ENCODE measurements around the gene PROSER1. TPM values are rescaled to one million over a fixed set of nuclear protein-coding genes. Genes with fewer than 3 reads are reported as not detected.

Gene PROSER1
- total RNA-seq, 6 experiments from 2014 or later, result 15.2 to 19.6 (median 18.3) TPM

DNA sequence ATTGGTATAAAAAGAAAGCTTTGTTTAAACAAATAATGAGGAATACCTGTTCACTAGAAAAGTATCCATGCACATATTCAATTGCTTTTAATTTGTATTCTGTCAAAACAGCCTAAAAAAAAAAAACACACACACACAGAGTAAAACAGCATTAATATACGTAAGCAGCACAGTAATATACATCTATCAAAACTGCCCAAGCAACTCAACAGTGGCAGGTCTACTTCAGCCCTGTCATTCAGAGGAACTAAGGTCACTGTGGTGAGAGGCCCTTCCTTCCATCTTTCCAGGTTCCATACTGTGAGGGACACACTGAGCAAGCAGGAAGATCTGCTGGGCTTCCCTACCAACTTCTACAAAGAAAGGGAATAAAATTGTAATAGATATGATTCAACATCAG, 3.8 kb downstream of the PROSER1 start:
- H3K27me3 Mint-ChIP-seq (ENCODE audit: insufficient read depth), result peaks cover 2% of the 10 kb centered on the region; the same call in 1 of the 2 replicates
- DNase-seq, result no peak
- H3K4me1 Mint-ChIP-seq (ENCODE audit: low read depth), result peaks cover 26% of the 10 kb centered on the region
- TF ChIP-seq, protein P1, sequence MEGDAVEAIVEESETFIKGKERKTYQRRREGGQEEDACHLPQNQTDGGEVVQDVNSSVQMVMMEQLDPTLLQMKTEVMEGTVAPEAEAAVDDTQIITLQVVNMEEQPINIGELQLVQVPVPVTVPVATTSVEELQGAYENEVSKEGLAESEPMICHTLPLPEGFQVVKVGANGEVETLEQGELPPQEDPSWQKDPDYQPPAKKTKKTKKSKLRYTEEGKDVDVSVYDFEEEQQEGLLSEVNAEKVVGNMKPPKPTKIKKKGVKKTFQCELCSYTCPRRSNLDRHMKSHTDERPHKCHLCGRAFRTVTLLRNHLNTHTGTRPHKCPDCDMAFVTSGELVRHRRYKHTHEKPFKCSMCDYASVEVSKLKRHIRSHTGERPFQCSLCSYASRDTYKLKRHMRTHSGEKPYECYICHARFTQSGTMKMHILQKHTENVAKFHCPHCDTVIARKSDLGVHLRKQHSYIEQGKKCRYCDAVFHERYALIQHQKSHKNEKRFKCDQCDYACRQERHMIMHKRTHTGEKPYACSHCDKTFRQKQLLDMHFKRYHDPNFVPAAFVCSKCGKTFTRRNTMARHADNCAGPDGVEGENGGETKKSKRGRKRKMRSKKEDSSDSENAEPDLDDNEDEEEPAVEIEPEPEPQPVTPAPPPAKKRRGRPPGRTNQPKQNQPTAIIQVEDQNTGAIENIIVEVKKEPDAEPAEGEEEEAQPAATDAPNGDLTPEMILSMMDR (IDR thresholded peaks at IDR 0.05), result no peak
- H3K4me3 Mint-ChIP-seq, result no peak overlapping the region
- H3K9me3 Mint-ChIP-seq, result no peaks in the 10 kb centered on the region
- H3K36me3 Mint-ChIP-seq (ENCODE audit: low read depth), result peaks cover 4% of the 10 kb centered on the region; the same call in 1 of the 2 replicates
- no peak overlapping the region for H3K27ac Mint-ChIP-seq

DNA sequence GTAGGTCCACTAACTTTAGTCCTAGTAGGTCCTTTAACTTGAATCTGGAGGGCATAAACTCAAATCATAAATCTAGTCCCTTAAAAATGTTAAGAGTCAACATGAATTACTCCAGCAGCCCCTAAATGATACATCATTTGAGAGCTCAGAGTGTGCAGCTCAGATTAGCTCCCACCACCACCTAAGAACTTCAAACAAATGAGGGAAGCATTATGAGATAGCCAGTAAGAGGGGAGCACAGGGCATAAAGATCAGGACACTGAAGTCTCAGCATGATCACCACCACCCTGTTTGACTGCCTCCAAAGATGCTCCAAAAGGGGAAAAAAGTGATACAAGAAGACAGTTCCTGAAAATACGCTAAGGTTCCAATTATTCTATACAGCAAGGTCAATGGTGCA, 5.7 kb downstream of the PROSER1 start:
- H3K36me3 Mint-ChIP-seq (ENCODE audit: low read depth), result peaks cover 8% of the 10 kb centered on the region
- H3K27ac Mint-ChIP-seq, result no peak overlapping the region

DNA sequence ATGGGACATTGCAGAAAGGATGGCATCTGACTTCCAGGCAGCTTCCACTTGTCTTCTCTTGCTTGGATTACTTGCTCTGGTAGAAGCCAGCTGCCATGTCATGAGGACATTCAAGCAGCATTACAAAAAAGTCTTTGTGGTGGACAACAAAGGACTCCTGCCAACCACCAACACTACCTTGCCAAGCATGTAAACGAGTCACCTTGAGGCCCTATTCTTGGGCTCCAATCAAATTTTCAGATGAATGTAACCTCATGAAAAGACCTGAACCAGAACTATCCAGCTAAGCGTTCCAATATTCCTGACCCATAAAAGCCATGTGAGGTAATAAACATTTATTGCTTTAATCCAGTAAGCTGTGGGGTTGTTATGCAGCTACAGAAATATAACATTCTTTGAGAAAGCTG, 12.5 kb downstream of the PROSER1 start:
- Mint-ChIP-seq H3K36me3 (ENCODE audit: low read depth) (peaks cover 17% of the 10 kb centered on the region; the same call in 1 of the 2 replicates), H3K9me3 (no peaks in the 10 kb centered on the region), H3K4me3 (no peak overlapping the region), H3K27ac (no peak overlapping the region), H3K27me3 (ENCODE audit: insufficient read depth) (no peaks in the 10 kb centered on the region), H3K4me1 (ENCODE audit: low read depth) (no peaks in the 10 kb centered on the region)
- TF ChIP-seq, protein P1 (IDR thresholded peaks at IDR 0.05), result no peak
- no peak for DNase-seq

More for the DNA sequence above, 5.7 kb downstream of the PROSER1 start:
- peaks cover 23% of the 10 kb centered on the region for H3K4me1 Mint-ChIP-seq (ENCODE audit: low read depth)
- H3K27me3 Mint-ChIP-seq (ENCODE audit: insufficient read depth), result no peaks in the 10 kb centered on the region; the same call in 1 of the 2 replicates
- H3K4me3 Mint-ChIP-seq, result no peak overlapping the region
- TF ChIP-seq, protein P1 (IDR thresholded peaks at IDR 0.05), result no peak
- H3K9me3 Mint-ChIP-seq, result no peaks in the 10 kb centered on the region
- no peak for DNase-seq

DNA sequence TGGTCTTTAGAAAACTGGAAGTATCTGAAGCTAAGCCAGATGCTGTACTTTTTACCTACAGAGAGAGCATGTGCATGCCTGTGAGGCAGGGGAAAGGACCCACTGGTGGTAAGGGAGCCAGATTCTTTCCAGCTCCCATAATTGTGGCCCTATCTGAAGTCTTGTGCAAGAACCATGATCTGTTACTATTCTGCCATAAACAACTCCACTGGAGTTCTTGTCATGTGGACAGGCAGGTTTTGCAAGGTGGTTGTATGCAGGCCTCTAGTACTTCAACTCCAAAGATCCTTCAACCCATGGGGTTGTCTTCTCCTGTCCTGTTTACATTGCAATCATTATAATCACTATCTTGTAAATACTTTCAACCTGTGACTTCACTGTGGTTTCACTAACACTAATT, 14.1 kb downstream of the PROSER1 start:
- DNase-seq, result no peak
- H3K4me3 Mint-ChIP-seq, result no peak overlapping the region
- no peak overlapping the region for H3K27ac Mint-ChIP-seq
- H3K27me3 Mint-ChIP-seq (ENCODE audit: insufficient read depth), result no peaks in the 10 kb centered on the region
- H3K36me3 Mint-ChIP-seq (ENCODE audit: low read depth), result peaks cover 17% of the 10 kb centered on the region; the same call in 1 of the 2 replicates
- no peaks in the 10 kb centered on the region for H3K4me1 Mint-ChIP-seq (ENCODE audit: low read depth)
- TF ChIP-seq, protein P1 (IDR thresholded peaks at IDR 0.05), result no peak
- no peaks in the 10 kb centered on the region for H3K9me3 Mint-ChIP-seq

DNA sequence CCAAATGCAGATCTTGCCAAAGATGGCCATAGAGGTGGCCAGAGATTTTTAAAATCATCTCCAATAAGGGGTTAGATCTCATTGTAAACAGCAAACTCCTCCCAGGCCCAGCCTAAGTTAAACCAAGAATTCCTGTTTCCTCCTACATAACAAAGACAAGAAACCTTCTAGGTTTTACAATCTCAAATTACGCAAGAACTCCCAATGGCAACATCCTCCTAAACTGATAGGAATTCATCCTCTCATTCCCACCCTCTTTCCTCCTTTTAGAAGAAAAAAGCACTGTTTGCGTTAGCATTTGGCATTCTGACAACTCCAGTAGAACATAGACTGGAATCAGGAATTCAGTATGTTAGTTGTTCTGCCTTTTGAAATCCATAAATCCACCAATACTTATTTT, 14.6 kb downstream of the PROSER1 start:
- H3K36me3 Mint-ChIP-seq (ENCODE audit: low read depth), result peaks cover 17% of the 10 kb centered on the region; the same call in 1 of the 2 replicates
- no peak for DNase-seq
- TF ChIP-seq, protein P1 (IDR thresholded peaks at IDR 0.05), result no peak
- no peak overlapping the region for H3K4me3 Mint-ChIP-seq
- 0 out of 2 replicates have a peak overlapping the region, but pooled peaks have one; percentile 8 for H3K27ac Mint-ChIP-seq
- H3K27me3 Mint-ChIP-seq (ENCODE audit: insufficient read depth), result no peaks in the 10 kb centered on the region
- H3K4me1 Mint-ChIP-seq (ENCODE audit: low read depth), result no peaks in the 10 kb centered on the region
- H3K9me3 Mint-ChIP-seq, result no peaks in the 10 kb centered on the region
